ENCODE measurements around the gene SEC14L6.
"Not testable (repeated sequence)": the region's sequence is repeated elsewhere in the genome, so short reads cannot be mapped to it uniquely, and the experiment has no call there.

SEC14L6 gene

DNA sequence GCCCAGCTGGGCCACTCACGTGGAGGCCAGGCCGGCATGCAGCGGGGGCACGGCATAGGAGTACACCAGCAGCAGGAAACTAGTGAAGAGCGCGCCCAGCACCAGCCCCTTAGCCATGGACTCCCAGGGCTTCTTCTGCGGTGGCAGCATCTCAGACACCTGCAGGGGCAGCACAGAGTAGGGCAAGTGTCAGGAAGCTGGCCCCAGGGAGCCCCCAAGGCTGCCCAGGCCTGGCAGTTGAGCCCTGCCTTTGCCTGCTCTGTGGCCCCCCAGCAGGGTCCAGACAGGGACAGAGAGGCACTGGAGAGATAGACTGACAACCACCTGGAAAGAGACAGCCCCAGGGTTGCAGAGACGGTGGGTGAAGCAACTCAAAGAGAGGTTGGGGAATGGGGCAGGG is 10.7 kb upstream of the SEC14L6 start:
- H3K4me1 ChIP-seq: no peaks in the 10 kb centered on the region
- H3K27ac ChIP-seq: no peak overlapping the region
- TF ChIP-seq, protein P1, sequence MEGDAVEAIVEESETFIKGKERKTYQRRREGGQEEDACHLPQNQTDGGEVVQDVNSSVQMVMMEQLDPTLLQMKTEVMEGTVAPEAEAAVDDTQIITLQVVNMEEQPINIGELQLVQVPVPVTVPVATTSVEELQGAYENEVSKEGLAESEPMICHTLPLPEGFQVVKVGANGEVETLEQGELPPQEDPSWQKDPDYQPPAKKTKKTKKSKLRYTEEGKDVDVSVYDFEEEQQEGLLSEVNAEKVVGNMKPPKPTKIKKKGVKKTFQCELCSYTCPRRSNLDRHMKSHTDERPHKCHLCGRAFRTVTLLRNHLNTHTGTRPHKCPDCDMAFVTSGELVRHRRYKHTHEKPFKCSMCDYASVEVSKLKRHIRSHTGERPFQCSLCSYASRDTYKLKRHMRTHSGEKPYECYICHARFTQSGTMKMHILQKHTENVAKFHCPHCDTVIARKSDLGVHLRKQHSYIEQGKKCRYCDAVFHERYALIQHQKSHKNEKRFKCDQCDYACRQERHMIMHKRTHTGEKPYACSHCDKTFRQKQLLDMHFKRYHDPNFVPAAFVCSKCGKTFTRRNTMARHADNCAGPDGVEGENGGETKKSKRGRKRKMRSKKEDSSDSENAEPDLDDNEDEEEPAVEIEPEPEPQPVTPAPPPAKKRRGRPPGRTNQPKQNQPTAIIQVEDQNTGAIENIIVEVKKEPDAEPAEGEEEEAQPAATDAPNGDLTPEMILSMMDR (IDR thresholded peaks at IDR 0.05): no peak
- H3K36me3 ChIP-seq (ENCODE audit: control insufficient read depth, insufficient read depth, low read length): no peaks in the 10 kb centered on the region
- H3K9ac ChIP-seq: no peak overlapping the region
- H3K4me3 ChIP-seq (ENCODE audit: low read depth, low read length): no peak overlapping the region
- no peaks in the 10 kb centered on the region for H3K27me3 ChIP-seq (ENCODE audit: control insufficient read depth, insufficient read depth, low read length)
- no peaks in the 10 kb centered on the region for H3K9me3 ChIP-seq (ENCODE audit: control insufficient read depth, low read length)
- no peaks in the 10 kb centered on the region for H3K79me2 ChIP-seq
- H2AFZ ChIP-seq: no peak overlapping the region
- H3K4me2 ChIP-seq (ENCODE audit: low read length): no peak overlapping the region

DNA sequence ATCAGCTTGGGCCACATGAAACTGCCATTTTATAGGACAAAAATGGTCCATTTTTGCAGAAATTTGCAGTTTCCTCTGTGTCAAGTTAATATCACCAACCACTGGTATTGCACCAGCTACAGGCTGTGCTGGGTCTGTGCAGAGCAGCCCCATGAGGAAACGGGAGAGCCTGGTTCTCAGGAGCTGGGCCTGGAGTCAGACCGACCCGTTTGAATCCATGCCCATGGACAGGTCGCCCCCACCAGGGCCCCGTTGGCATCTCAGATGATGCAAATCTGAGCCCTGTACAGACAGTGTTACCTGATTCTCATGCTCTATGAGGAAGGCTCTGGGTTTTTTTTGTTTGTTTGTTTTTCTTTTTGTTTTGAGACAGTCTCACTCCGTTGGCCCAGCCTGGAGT is 9.8 kb upstream of the SEC14L6 start:
- H3K4me2 ChIP-seq (ENCODE audit: low read length): no peak overlapping the region
- H3K4me3 ChIP-seq (ENCODE audit: low read depth, low read length): no peak overlapping the region
- no peaks in the 10 kb centered on the region for H3K9me3 ChIP-seq (ENCODE audit: control insufficient read depth, low read length)
- no peak overlapping the region for H2AFZ ChIP-seq
- no peak overlapping the region for H3K9ac ChIP-seq
- H3K27me3 ChIP-seq (ENCODE audit: control insufficient read depth, insufficient read depth, low read length): no peaks in the 10 kb centered on the region
- H3K79me2 ChIP-seq: no peaks in the 10 kb centered on the region
- no peaks in the 10 kb centered on the region for H3K4me1 ChIP-seq
- H3K36me3 ChIP-seq (ENCODE audit: control insufficient read depth, insufficient read depth, low read length): no peaks in the 10 kb centered on the region
- H3K27ac ChIP-seq: no peak overlapping the region
- TF ChIP-seq, protein P1 (IDR thresholded peaks at IDR 0.05): no peak

DNA sequence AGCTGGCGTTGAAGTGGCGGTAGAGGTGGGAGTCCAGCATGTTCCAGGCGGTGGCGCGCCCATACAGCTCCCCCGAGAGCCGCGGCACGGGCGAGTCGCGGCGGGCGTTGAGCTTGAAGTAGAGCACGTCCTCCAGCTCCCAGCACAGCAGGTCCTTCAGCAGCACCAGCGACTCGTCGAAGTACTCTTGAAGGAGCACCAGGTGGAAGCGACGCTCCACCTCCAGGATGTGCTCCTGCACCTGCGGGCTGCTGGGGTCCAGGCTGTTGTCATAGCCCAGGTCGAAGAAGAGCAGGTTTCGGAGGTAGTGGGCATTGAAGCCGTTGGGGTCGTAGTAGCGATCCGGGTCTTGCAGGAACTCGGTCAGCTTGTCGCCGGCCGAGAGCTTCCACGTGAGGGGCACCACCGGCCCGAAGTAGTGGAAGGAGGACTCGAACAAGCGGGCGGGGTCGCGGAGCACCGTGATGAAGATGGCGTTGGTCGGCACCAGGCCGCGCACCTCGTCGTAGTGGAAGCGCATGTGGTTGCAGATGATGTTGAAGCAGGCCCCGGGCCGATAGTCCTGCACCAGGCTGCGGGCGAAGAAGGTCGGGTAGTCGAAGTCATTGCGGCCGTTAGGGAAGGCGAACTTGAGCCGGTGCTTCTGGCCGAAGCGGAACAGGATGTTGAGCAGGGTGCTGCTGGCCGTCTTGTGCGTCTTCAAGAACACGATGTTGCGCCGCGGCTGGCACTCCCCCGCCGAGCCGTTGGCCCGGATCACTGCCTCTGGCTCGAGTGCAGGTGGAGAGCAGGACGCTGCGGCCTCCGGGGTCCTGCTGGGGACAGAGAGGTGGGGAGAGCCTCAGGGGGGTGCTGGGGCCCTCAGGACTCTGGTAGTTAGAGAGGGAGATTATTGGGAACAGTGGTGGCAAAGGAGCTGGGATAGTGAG is 9.0 kb upstream of the SEC14L6 start:
- Histone ChIP-seq H3K9me3 (ENCODE audit: control insufficient read depth, low read length) (no peaks in the 10 kb centered on the region), H3K27me3 (ENCODE audit: control insufficient read depth, insufficient read depth, low read length) (no peaks in the 10 kb centered on the region), H3K36me3 (ENCODE audit: control insufficient read depth, insufficient read depth, low read length) (no peaks in the 10 kb centered on the region), H3K27ac (no peak overlapping the region), H3K4me3 (ENCODE audit: low read depth, low read length) (no peak overlapping the region), H3K79me2 (no peaks in the 10 kb centered on the region), H3K4me1 (no peaks in the 10 kb centered on the region), H3K4me2 (ENCODE audit: low read length) (no peak overlapping the region), H2AFZ (no peak overlapping the region), H3K9ac (no peak overlapping the region)
- TF ChIP-seq, protein P1 (IDR thresholded peaks at IDR 0.05): no peak

DNA sequence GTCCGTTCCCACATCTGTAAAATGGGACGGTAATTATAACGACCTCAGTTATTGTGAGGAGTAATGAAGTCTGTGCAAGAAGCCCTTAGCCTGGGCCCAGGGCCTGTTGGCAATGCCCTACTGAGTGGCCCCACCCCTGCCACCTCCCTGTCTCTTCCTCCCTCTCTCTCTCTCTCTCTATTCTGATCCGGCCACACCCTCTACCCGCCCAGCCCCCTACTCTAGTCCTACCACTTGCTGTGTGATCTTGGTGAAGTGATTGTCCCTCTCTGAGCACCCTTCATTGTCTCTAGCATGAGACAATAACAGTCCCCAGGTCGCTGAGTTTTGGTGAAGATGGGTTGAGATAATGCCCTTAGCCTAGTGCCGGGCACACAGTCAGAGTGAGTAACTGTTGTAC is 7.4 kb upstream of the SEC14L6 start:
- no peak overlapping the region for H3K9ac ChIP-seq
- no peaks in the 10 kb centered on the region for H3K9me3 ChIP-seq (ENCODE audit: control insufficient read depth, low read length)
- no peaks in the 10 kb centered on the region for H3K4me1 ChIP-seq
- TF ChIP-seq, protein P1 (IDR thresholded peaks at IDR 0.05): no peak
- no peaks in the 10 kb centered on the region for H3K27me3 ChIP-seq (ENCODE audit: control insufficient read depth, insufficient read depth, low read length)
- no peak overlapping the region for H3K4me2 ChIP-seq (ENCODE audit: low read length)
- H3K79me2 ChIP-seq: no peaks in the 10 kb centered on the region
- H3K27ac ChIP-seq: no peak overlapping the region
- H3K36me3 ChIP-seq (ENCODE audit: control insufficient read depth, insufficient read depth, low read length): no peaks in the 10 kb centered on the region
- no peak overlapping the region for H3K4me3 ChIP-seq (ENCODE audit: low read depth, low read length)
- H2AFZ ChIP-seq: no peak overlapping the region

DNA sequence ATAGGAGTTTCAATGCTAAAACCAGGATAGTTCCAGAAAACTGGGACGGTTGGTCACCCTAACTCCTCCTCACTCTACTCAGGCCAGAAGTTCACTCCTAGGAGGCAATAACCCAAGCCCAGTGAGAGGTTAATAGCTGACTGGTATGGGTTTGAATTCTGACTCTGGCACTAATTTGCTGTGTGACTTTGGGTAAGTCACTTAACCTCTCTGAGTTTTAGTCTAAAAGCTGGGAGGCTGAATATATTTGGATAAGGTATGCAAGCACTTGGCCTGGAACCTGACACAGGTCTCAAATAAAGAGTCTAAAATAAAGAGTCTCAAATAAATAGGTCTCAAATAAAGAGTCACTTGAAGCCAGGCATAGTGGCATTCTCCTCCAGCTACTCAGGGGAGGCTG is 6.2 kb upstream of the SEC14L6 start:
- Histone ChIP-seq H3K36me3 (ENCODE audit: control insufficient read depth, insufficient read depth, low read length) (no peaks in the 10 kb centered on the region), H3K9me3 (ENCODE audit: control insufficient read depth, low read length) (no peaks in the 10 kb centered on the region), H3K4me1 (no peaks in the 10 kb centered on the region), H3K27ac (no peak overlapping the region), H3K27me3 (ENCODE audit: control insufficient read depth, insufficient read depth, low read length) (no peaks in the 10 kb centered on the region), H3K9ac (no peak overlapping the region), H3K79me2 (no peaks in the 10 kb centered on the region), H2AFZ (no peak overlapping the region), H3K4me2 (ENCODE audit: low read length) (no peak overlapping the region), H3K4me3 (ENCODE audit: low read depth, low read length) (no peak overlapping the region)
- TF ChIP-seq, protein P1 (IDR thresholded peaks at IDR 0.05): no peak

DNA sequence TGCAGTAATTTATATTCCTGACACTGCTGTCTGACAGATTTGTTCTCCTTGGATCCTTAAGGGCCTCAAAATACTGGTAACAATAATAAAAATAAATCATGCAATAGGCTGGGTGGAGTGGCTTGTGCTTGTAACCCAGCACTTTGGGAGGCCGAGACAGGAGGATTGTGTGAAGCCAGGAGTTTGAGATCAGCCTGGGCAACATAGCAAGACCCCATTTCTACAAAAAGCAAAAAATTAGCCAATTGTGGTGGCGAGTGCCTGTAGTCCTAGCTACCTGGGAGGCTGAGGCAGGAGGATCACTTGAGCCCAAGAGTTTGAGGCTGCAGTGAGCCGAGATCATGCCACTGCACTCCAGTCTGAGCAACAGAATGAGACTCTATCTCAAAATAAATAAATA is 5.3 kb upstream of the SEC14L6 start:
- not testable (repeated sequence) for H3K27ac ChIP-seq; H3K27me3 ChIP-seq (ENCODE audit: control insufficient read depth, insufficient read depth, low read length); H3K9me3 ChIP-seq (ENCODE audit: control insufficient read depth, low read length); H3K79me2 ChIP-seq; H3K9ac ChIP-seq; H3K4me2 ChIP-seq (ENCODE audit: low read length); H3K4me1 ChIP-seq; H3K4me3 ChIP-seq (ENCODE audit: low read depth, low read length); H3K36me3 ChIP-seq (ENCODE audit: control insufficient read depth, insufficient read depth, low read length); H2AFZ ChIP-seq

All from parathyroid adenoma (tissue), 2 donors.